Measurements from ENCODE around the gene ERBB4. TPM values are rescaled to one million over a fixed set of nuclear protein-coding genes. Genes with fewer than 3 reads are reported as not detected.

Gene ERBB4
- total RNA-seq, 1 experiment from 2014 or later, result 0.04 TPM

GRCh38 chr2:212337486-212338343 lies 200.9 kb downstream of the ERBB4 start:
- Histone ChIP-seq H4K20me1 (ENCODE audit: control insufficient read depth, insufficient read depth, insufficient read length) (no peaks in the 10 kb centered on the region), H3K4ac (ENCODE audit: low read depth, low read length) (no peak overlapping the region), H3K4me2 (ENCODE audit: insufficient read depth, insufficient read length, low read length) (no peak overlapping the region), H2BK5ac (ENCODE audit: insufficient read length, low read length) (no peak overlapping the region), H3K79me2 (ENCODE audit: insufficient read depth, low read length) (no peaks in the 10 kb centered on the region), H3K14ac (ENCODE audit: insufficient read depth, low read length) (no peak overlapping the region), H4K8ac (replicated peaks; ENCODE audit: insufficient read length, low read depth, low read length) (no peak overlapping the region), H3K27me3 (ENCODE audit: insufficient read depth, low read length) (no peaks in the 10 kb centered on the region), H3T11ph (ENCODE audit: low read length) (no peak overlapping the region), H2BK20ac (ENCODE audit: low read depth, low read length, poor library complexity, severe bottlenecking) (no peak overlapping the region), H3K27ac (ENCODE audit: insufficient read length, low read depth, low read length) (no peak overlapping the region), H2AK5ac (ENCODE audit: insufficient read length, low read length) (no peak overlapping the region), H2BK12ac (ENCODE audit: insufficient read length, low read depth, low read length) (no peak overlapping the region), H4K91ac (ENCODE audit: insufficient read length, low read depth, low read length) (no peak overlapping the region), H3K79me1 (ENCODE audit: insufficient read depth, low read depth, low read length, poor library complexity, severe bottlenecking) (no peaks in the 10 kb centered on the region), H2AFZ (ENCODE audit: low read length) (no peak overlapping the region), H3K9ac (ENCODE audit: extremely low read depth, insufficient read length, low read length) (no peak overlapping the region), H3K4me1 (ENCODE audit: insufficient read depth, low read length) (no peaks in the 10 kb centered on the region), H3K23me2 (ENCODE audit: insufficient read length, low read depth, low read length, poor library complexity, severe bottlenecking) (no peaks in the 10 kb centered on the region), H2BK120ac (ENCODE audit: low read depth, low read length, poor library complexity, severe bottlenecking) (no peak overlapping the region), H3K23ac (ENCODE audit: insufficient read length, low read depth, low read length) (no peak overlapping the region), H3K9me3 (ENCODE audit: control insufficient read depth, low read depth, low read length) (no peaks in the 10 kb centered on the region), H4K5ac (ENCODE audit: insufficient read length, low read depth, low read length) (no peak overlapping the region), H2BK15ac (ENCODE audit: low read depth, low read length) (no peak overlapping the region), H3K18ac (ENCODE audit: insufficient read length, low read depth, low read length) (no peak overlapping the region), H3K56ac (ENCODE audit: insufficient read length, low read depth, low read length) (no peak overlapping the region)
- DNase-seq, result no peak
- peaks cover 0 to 4% of the 10 kb centered on the region in 2 experiments; a peak in 4 of 5 replicates for H3K9me3 Mint-ChIP-seq
- TF ChIP-seq, protein P1, sequence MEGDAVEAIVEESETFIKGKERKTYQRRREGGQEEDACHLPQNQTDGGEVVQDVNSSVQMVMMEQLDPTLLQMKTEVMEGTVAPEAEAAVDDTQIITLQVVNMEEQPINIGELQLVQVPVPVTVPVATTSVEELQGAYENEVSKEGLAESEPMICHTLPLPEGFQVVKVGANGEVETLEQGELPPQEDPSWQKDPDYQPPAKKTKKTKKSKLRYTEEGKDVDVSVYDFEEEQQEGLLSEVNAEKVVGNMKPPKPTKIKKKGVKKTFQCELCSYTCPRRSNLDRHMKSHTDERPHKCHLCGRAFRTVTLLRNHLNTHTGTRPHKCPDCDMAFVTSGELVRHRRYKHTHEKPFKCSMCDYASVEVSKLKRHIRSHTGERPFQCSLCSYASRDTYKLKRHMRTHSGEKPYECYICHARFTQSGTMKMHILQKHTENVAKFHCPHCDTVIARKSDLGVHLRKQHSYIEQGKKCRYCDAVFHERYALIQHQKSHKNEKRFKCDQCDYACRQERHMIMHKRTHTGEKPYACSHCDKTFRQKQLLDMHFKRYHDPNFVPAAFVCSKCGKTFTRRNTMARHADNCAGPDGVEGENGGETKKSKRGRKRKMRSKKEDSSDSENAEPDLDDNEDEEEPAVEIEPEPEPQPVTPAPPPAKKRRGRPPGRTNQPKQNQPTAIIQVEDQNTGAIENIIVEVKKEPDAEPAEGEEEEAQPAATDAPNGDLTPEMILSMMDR (conservative IDR thresholded peaks at IDR 0.05), result no peak
- H3K4me1 Mint-ChIP-seq, result peaks cover 4% of the 10 kb centered on the region in 2 experiments; a peak in 2 of 4 replicates
- H3K36me3 Mint-ChIP-seq (ENCODE audit: insufficient read depth in 1 of 3, low read depth in 3 of 3), result no peaks in the 10 kb centered on the region
- WGBS (ENCODE audit: extremely low coverage, insufficient read length, low lambda C conversion rate), result no CpG with 5 or more reads among the region's 4 CpGs
- no peaks in the 10 kb centered on the region for H3K27me3 Mint-ChIP-seq (ENCODE audit: low read depth)
- H3K4me3 Mint-ChIP-seq, result no peak overlapping the region
- no peak overlapping the region for H3K27ac Mint-ChIP-seq

Measured in H9 (cell line).